ENCODE data around the gene FOXRED1. TPM values are rescaled to one million over a fixed set of nuclear protein-coding genes. Genes with fewer than 3 reads are reported as not detected.

The FOXRED1 gene
- total RNA-seq, 4 donors from 2014 or later = 12.5 to 20.8 (median 16.2) TPM

DNA sequence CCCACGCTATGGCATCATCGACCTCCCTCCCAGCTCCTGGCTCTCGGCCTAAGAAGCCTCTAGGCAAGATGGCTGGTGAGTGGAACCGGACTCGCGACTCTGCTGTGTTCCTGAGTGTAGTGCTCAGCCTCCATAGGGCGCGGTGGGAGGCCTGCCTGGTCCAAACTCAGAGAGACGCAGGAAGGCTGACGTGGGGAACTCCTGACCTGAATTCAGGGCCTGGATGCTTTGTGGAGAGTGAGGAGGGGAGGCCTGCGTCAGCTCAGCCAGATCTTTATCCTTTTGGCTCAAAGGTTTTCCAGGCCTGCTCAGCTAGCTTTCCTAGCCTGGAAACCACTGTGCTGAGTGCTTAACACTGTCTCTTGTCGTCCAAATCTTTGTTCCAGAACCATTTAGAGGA, 21.9 kb downstream of the FOXRED1 start:
- intact Hi-C loops (cut with DNase I; ENCODE audit: low total_unique reads) (no loop called here), in situ Hi-C loops (cut with MboI; ENCODE audit: low sequenced_read_pairs in 4 of 4) (loop anchor here in 1 of 4 donors (10.0 kb wide), 1 partner anchor 64 kb away; the partner anchor contains the start of gene ST3GAL4)
- DNase-seq = no peak
- no peaks in the 10 kb centered on the region for H3K27me3 ChIP-seq
- H3K27ac ChIP-seq = no peak overlapping the region
- no peak for ATAC-seq
- TF ChIP-seq, protein P1, sequence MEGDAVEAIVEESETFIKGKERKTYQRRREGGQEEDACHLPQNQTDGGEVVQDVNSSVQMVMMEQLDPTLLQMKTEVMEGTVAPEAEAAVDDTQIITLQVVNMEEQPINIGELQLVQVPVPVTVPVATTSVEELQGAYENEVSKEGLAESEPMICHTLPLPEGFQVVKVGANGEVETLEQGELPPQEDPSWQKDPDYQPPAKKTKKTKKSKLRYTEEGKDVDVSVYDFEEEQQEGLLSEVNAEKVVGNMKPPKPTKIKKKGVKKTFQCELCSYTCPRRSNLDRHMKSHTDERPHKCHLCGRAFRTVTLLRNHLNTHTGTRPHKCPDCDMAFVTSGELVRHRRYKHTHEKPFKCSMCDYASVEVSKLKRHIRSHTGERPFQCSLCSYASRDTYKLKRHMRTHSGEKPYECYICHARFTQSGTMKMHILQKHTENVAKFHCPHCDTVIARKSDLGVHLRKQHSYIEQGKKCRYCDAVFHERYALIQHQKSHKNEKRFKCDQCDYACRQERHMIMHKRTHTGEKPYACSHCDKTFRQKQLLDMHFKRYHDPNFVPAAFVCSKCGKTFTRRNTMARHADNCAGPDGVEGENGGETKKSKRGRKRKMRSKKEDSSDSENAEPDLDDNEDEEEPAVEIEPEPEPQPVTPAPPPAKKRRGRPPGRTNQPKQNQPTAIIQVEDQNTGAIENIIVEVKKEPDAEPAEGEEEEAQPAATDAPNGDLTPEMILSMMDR (IDR thresholded peaks at IDR 0.05 in 4 of 5, conservative IDR thresholded peaks at IDR 0.05 in 1 of 5) = no peak
- no peak for TF ChIP-seq POLR2A (IDR thresholded peaks at IDR 0.05)
- no peaks in the 10 kb centered on the region for H3K9me3 ChIP-seq
- no peak overlapping the region for H3K4me3 ChIP-seq
- no peaks in the 10 kb centered on the region for H3K4me1 ChIP-seq
- H3K36me3 ChIP-seq = peaks cover 0 to 44% of the 10 kb centered on the region in 2 donors

DNA sequence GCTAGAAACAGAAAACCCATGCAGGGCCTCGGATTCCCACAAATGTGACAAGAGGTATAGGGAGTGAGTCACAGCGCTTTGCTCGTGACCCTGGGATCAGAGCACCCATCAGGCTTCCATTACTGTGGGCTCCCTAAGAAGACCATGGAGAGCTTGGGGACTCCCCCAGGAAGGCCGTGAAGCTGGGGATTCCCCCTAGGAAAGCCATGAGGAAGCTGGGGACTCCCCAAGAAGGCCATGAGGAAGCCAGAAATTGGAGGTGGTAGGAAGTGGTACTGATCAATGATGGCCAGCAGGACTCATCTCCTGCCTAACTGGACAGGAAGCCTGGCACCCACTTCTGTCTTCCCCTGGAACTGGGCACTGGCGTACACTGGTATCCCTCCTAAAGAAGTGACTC, 24.8 kb downstream of the FOXRED1 start:
- ATAC-seq (no peak), DNase-seq (no peak)
- Histone ChIP-seq H3K27me3 (no peaks in the 10 kb centered on the region), H3K4me1 (no peaks in the 10 kb centered on the region), H3K4me3 (no peak overlapping the region), H3K9me3 (no peaks in the 10 kb centered on the region), H3K27ac (no peak overlapping the region), H3K36me3 (peaks cover 0 to 44% of the 10 kb centered on the region in 2 donors)
- no peak for TF ChIP-seq POLR2A (IDR thresholded peaks at IDR 0.05)
- intact Hi-C loops (cut with DNase I; ENCODE audit: low total_unique reads) = no loop called here
- in situ Hi-C loops (cut with MboI; ENCODE audit: low sequenced_read_pairs in 4 of 4) = loop anchor here in 1 of 4 donors (10.0 kb wide), 1 partner anchor 61 kb away; the partner anchor contains the start of gene ST3GAL4

DNA sequence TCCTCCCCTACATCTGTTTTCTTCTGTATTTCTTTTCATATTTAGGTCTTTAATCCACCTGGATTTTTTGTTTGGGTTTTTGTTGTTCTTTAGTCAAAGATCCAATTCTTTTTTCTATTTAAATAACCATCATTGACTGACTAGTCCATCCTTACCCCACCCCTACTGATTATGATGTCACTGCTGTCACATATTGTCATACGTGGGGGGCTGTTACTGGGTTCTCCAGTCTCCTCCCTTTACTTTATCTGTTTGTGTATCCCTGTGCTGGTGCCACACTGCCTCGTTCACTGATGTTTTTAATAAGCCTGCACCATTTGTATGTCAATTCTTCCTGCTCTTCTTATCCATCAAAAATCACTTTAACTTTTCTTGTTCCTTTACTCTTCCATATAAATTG, 28.1 kb downstream of the FOXRED1 start:
- H3K27me3 ChIP-seq = no peaks in the 10 kb centered on the region
- H3K9me3 ChIP-seq = no peaks in the 10 kb centered on the region
- ATAC-seq = no peak
- H3K4me3 ChIP-seq = no peak overlapping the region
- peaks cover 0 to 32% of the 10 kb centered on the region in 2 donors for H3K36me3 ChIP-seq
- in situ Hi-C loops (cut with MboI; ENCODE audit: low sequenced_read_pairs in 4 of 4) (loop anchor here in 1 of 4 donors (10.0 kb wide), 1 partner anchor 58 kb away; the partner anchor contains the start of gene ST3GAL4), intact Hi-C loops (cut with DNase I; ENCODE audit: low total_unique reads) (no loop called here)
- H3K27ac ChIP-seq = no peak overlapping the region
- H3K4me1 ChIP-seq = no peaks in the 10 kb centered on the region
- TF ChIP-seq, protein P1 (IDR thresholded peaks at IDR 0.05 in 4 of 5, conservative IDR thresholded peaks at IDR 0.05 in 1 of 5) = no peak
- no peak for TF ChIP-seq POLR2A (IDR thresholded peaks at IDR 0.05)
- no peak for DNase-seq

DNA sequence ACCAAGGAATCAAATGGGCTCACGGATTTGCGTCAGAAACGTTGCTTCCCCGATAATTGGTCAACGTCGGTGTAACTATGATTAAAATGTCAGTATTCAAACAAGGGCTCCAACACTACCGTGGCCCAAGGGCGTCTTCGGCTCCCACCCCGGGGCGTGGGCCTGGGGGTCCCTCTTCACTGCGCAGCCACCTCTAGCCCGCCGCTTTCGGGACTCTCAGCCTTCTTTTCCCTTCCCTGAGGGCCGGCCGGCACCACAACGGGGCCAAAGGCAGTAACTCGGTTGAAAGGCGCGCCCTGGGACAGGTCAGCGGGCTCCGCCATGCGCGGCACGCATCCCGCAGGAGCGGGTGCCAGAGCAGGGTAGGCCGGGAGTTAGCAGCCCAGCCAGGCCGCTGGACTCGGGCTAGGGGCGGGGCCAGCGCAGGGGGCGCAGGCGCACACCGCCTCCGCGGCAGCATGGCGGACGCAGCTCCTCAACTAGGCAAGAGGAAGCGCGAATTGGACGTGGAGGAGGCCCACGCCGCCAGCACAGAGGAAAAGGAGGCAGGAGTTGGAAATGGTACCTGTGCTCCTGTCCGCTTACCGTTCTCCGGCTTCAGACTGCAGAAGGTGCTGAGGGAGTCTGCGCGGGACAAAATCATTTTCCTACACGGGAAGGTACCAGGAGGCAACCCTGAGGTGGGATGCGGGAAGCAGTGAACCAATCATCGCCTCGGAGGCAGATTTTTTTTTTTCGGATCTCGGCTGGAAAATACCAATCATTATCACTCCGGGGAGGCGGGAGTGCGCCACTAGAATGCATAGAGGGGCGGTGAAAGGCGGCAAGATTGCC, 34.9 kb downstream of the FOXRED1 start, which contains the start of gene DCPS:
Gene DCPS (plus strand): TSS at position 438 of the 834 bp plus-strand sequence. CDS start 21 bp downstream, at position 459.
- H3K27ac ChIP-seq = peak within 1 kb of the TSS; percentile 85 to 96 (median 90)
- peaks cover 0 to 8% of the 10 kb centered on the region in 2 donors for H3K36me3 ChIP-seq
- no peaks in the 10 kb centered on the region for H3K27me3 ChIP-seq
- H3K9me3 ChIP-seq = no peaks in the 10 kb centered on the region
- peak within 1 kb of the TSS; percentile 61 to 89 (median 76) for H3K4me3 ChIP-seq
- ATAC-seq = peak; percentile 88 to 95
- in situ Hi-C loops (cut with MboI; ENCODE audit: low sequenced_read_pairs in 4 of 4) (loop anchor here in 1 of 4 donors (25.0 kb wide), 1 partner anchor 183 kb away; no protein-coding TSS in a partner anchor), intact Hi-C loops (cut with DNase I; ENCODE audit: low total_unique reads) (loop anchor here (1.0 to 5.0 kb wide), 2 partner anchors 21 to 92 kb away; partner anchors contain the start of genes FAM118B, RPUSD4 and TIRAP)
- DNase-seq = peak; percentile 77 to 89
- peaks cover 14 to 34% of the 10 kb centered on the region in 2 donors for H3K4me1 ChIP-seq
- peak; percentile 23 to 31 for TF ChIP-seq POLR2A (IDR thresholded peaks at IDR 0.05)
- TF ChIP-seq, protein P1 (IDR thresholded peaks at IDR 0.05 in 4 of 5, conservative IDR thresholded peaks at IDR 0.05 in 1 of 5) = no peak
